Measurements from ENCODE around the gene CD96. TPM values are rescaled to one million over a fixed set of nuclear protein-coding genes. Genes with fewer than 3 reads are reported as not detected.

The CD96 gene
- total and polyA plus RNA-seq, 2 experiments from 2014 or later: 0.91 TPM; not detected in 1

- Histone ChIP-seq H3K4me1 (ENCODE audit: insufficient read depth) (no peaks in the 10 kb centered on the region), H3K27ac (ENCODE audit: low read depth) (no peak overlapping the region), H3K27me3 (ENCODE audit: insufficient read depth) (no peaks in the 10 kb centered on the region), H3K79me2 (replicated peaks; ENCODE audit: insufficient read depth) (no peaks in the 10 kb centered on the region), H3K4me3 (no peak overlapping the region), H3K9me2 (ENCODE audit: insufficient read depth) (peaks cover 4% of the 10 kb centered on the region; the same call in 1 of the 2 replicates), H3K4me2 (no peak overlapping the region), H3K36me3 (ENCODE audit: insufficient read depth) (no peaks in the 10 kb centered on the region), H4K20me1 (replicated peaks; ENCODE audit: insufficient read depth) (no peaks in the 10 kb centered on the region), H2AFZ (no peak overlapping the region), H3F3A (replicated peaks; ENCODE audit: low read depth) (no peaks in the 10 kb centered on the region)
- Mint-ChIP-seq H3K36me3 (ENCODE audit: low read depth) (no peaks in the 10 kb centered on the region), H3K4me3 (no peak overlapping the region), H3K9me3 (peaks cover 4% of the 10 kb centered on the region; the same call in 2 of the 3 replicates), H3K27me3 (ENCODE audit: insufficient read depth, low read depth, poor library complexity) (no peaks in the 10 kb centered on the region), H3K4me1 (no peaks in the 10 kb centered on the region; the same call in 2 of the 3 replicates), H3K27ac (no peak overlapping the region)
- TF ChIP-seq NANOG (IDR thresholded peaks at IDR 0.05; ENCODE audit: borderline replicate concordance): no peak
- no peak for TF ChIP-seq REST (IDR thresholded peaks at IDR 0.05; ENCODE audit: unreplicated experiment)
- peak; percentile 46 to 74; a peak in 3 of 4 replicates for TF ChIP-seq CTCF (conservative IDR thresholded peaks at IDR 0.05; ENCODE audit: low read depth in 2 of 2)
- no peak for TF ChIP-seq ZNF462 (CRISPR knock-in tag; IDR thresholded peaks at IDR 0.05)
- DNase-seq (ENCODE audit: low spot score) (peak; percentile 49), ATAC-seq (peak; percentile 82)
These were observed 36.0 kb downstream of the CD96 start for GRCh38 chr3:111577798-111578685.

Data from GM23338 (cell line).